ENCODE data around the gene PANK1.
"Not testable (repeated sequence)": the region's sequence is repeated elsewhere in the genome, so short reads cannot be mapped to it uniquely, and the experiment has no call there.

Gene PANK1

DNA sequence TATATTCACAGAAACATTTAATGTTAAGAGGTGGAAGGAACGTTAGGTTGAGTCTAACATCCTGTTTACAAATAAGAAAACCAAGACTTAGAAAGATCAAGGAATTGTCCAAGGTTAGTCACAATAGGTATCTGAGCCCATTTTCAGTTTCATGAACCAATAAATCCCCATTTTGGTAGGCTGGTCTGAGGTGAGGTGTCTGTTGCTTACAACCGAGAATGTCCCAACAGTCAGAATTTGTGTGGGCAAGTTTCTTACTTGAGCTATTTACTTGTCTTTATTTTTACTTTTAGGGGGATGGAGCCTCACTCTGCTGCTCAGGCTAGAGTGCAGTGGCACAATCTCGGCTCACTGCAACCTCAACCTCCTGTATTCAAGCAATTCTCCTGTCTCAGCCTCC is 23.6 kb downstream of the PANK1 start:
- peaks cover 16% of the 10 kb centered on the region for H3K36me3 ChIP-seq (ENCODE audit: control insufficient read depth, insufficient read depth, low read length)
- 100% methylated on average over 2 of the region's 3 CpGs; no CpG with 5 or more reads in 1 of the 2 experiments for WGBS, 2 experiments (ENCODE audit: insufficient coverage in 2 of 2)
- H3K4me1 ChIP-seq (ENCODE audit: control insufficient read depth, insufficient read depth, low read length, poor library complexity, severe bottlenecking): no peaks in the 10 kb centered on the region
- H3K27ac ChIP-seq (ENCODE audit: low read depth, low read length, severe bottlenecking): no peak overlapping the region
- H3K4me3 ChIP-seq (ENCODE audit: extremely low read depth, insufficient read depth, low read length, poor library complexity, severe bottlenecking): no peak overlapping the region
- peaks cover 29% of the 10 kb centered on the region for H3K9me3 ChIP-seq (ENCODE audit: control insufficient read depth, low read length)

DNA sequence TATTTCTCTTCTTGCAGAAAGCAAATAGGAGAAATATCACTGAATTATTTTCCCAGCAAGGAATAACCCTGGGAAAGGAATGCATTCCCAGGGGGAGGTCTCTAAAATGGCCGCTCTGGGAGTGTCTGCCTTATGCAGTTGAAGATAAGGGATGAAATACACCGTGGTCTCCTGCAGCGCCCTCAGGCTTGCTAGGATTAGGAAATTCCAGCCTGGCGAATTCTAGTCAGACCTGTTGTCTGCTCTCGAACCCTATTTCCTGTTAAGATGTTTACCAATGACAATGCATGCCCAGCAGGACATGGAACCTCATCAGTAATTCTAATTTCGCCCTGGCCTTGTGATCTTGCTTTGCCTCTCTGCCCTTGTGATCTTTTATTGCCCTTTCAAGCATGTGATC is 24.7 kb downstream of the PANK1 start:
- 82 to 88% methylated on average over 5 to 6 of the region's 6 CpGs for WGBS, 2 experiments (ENCODE audit: insufficient coverage in 2 of 2)
- not testable (repeated sequence) for H3K4me3 ChIP-seq (ENCODE audit: extremely low read depth, insufficient read depth, low read length, poor library complexity, severe bottlenecking); H3K4me1 ChIP-seq (ENCODE audit: control insufficient read depth, insufficient read depth, low read length, poor library complexity, severe bottlenecking); H3K27ac ChIP-seq (ENCODE audit: low read depth, low read length, severe bottlenecking); H3K36me3 ChIP-seq (ENCODE audit: control insufficient read depth, insufficient read depth, low read length)
- H3K9me3 ChIP-seq (ENCODE audit: control insufficient read depth, low read length): peaks cover 29% of the 10 kb centered on the region

DNA sequence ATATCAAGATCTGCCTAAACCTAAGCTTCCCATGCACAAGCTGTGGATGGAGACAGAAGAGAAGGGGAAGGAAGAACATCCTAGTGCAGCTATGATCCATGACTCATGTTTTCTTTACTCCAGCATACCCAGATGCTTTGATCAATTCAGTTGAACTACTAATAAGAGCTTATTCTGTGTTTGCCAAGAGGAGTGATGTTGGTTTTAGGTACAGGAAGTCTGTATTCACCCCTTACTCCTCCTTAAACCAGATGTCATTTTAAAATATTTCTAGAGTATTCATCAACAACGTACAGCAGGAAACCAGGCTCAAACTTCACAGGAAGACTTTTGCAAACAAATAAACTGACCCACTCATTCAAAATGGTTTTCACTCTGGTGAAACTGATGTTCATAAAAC is 29.2 kb downstream of the PANK1 start:
- H3K9me3 ChIP-seq (ENCODE audit: control insufficient read depth, low read length): peaks cover 19% of the 10 kb centered on the region
- no peak overlapping the region for H3K4me3 ChIP-seq (ENCODE audit: extremely low read depth, insufficient read depth, low read length, poor library complexity, severe bottlenecking)
- no peak overlapping the region for H3K27ac ChIP-seq (ENCODE audit: low read depth, low read length, severe bottlenecking)
- 100% methylated on average over 1 of the region's 1 CpG; no CpG with 5 or more reads in 1 of the 2 experiments for WGBS, 2 experiments (ENCODE audit: insufficient coverage in 2 of 2)
- H3K4me1 ChIP-seq (ENCODE audit: control insufficient read depth, insufficient read depth, low read length, poor library complexity, severe bottlenecking): no peaks in the 10 kb centered on the region
- peaks cover 11% of the 10 kb centered on the region for H3K36me3 ChIP-seq (ENCODE audit: control insufficient read depth, insufficient read depth, low read length)

DNA sequence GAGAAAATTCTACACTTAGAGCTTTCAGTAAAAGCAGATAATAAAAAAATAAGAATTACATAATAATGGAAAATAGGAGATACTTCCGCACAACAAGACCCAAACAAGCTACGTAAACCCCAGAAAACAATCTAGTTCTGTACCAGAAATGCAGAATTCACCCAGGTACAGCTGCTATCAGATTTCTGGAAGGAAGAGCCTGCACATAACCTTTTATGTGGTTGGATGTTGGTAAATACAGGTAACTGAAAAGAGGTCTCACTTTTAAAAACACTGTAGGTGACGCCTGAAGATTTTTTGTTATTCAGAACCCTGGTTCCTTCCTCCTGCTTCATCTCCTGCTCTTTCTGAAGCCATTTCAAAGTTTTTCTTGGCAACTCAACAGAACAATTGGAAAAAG is 29.9 kb downstream of the PANK1 start:
- no peak overlapping the region for H3K27ac ChIP-seq (ENCODE audit: low read depth, low read length, severe bottlenecking)
- no peaks in the 10 kb centered on the region for H3K4me1 ChIP-seq (ENCODE audit: control insufficient read depth, insufficient read depth, low read length, poor library complexity, severe bottlenecking)
- H3K4me3 ChIP-seq (ENCODE audit: extremely low read depth, insufficient read depth, low read length, poor library complexity, severe bottlenecking): no peak overlapping the region
- 100% methylated on average over 1 of the region's 3 CpGs for whole genome bisulfite sequencing, 2 experiments (ENCODE audit: insufficient coverage in 2 of 2)
- peaks cover 14% of the 10 kb centered on the region for H3K9me3 ChIP-seq (ENCODE audit: control insufficient read depth, low read length)
- H3K36me3 ChIP-seq (ENCODE audit: control insufficient read depth, insufficient read depth, low read length): peaks cover 10% of the 10 kb centered on the region

DNA sequence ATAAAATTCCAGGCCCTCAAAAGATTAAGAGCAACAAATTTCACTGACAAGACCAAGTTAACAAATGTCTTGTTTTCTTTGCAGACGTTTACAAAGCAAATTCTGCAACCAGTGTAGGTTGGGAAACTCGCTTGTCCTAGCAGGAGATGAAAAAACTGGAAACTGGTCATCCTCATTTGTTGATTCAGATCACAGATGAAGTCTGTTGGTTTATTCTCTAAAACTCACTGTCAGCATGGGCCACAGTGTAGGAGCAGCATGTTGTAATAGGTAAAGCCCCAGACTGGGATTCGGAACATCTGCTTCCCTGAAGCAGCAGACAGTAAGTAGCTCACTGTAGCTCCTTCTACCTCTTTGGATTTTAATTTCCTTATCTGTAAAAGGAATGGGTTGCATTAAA is 31.5 kb downstream of the PANK1 start:
- no peaks in the 10 kb centered on the region for H3K4me1 ChIP-seq (ENCODE audit: control insufficient read depth, insufficient read depth, low read length, poor library complexity, severe bottlenecking)
- H3K9me3 ChIP-seq (ENCODE audit: control insufficient read depth, low read length): no peaks in the 10 kb centered on the region
- H3K36me3 ChIP-seq (ENCODE audit: control insufficient read depth, insufficient read depth, low read length): peaks cover 25% of the 10 kb centered on the region
- no peak overlapping the region for H3K27ac ChIP-seq (ENCODE audit: low read depth, low read length, severe bottlenecking)
- WGBS, 2 experiments (ENCODE audit: insufficient coverage in 2 of 2): 100% methylated on average over 1 to 2 of the region's 3 CpGs
- H3K4me3 ChIP-seq (ENCODE audit: extremely low read depth, insufficient read depth, low read length, poor library complexity, severe bottlenecking): no peak overlapping the region

DNA sequence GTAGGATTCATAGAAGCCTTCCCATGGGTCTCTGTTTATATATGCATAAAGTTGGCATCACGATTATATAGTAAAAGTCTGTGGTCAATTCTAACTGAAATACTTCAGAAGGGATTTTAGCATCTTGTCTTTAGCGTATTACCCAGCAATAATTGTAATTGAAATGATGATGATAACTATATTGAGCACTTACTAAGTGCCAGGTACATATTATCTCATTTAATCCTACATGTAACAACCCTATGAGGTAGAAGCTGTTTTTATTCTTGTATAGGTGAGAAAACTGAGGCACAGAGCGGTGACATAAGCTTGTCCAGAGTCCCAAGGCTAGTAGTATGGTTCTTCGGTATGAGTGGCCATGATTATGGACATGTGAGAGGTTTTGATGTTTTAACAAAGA is 33.8 kb downstream of the PANK1 start:
- Histone ChIP-seq H3K27ac (ENCODE audit: low read depth, low read length, severe bottlenecking) (no peak overlapping the region), H3K4me3 (ENCODE audit: extremely low read depth, insufficient read depth, low read length, poor library complexity, severe bottlenecking) (no peak overlapping the region), H3K9me3 (ENCODE audit: control insufficient read depth, low read length) (no peaks in the 10 kb centered on the region), H3K4me1 (ENCODE audit: control insufficient read depth, insufficient read depth, low read length, poor library complexity, severe bottlenecking) (no peaks in the 10 kb centered on the region), H3K36me3 (ENCODE audit: control insufficient read depth, insufficient read depth, low read length) (peaks cover 36% of the 10 kb centered on the region)
- 100% methylated on average over 3 of the region's 4 CpGs; no CpG with 5 or more reads in 1 of the 2 experiments for WGBS, 2 experiments (ENCODE audit: insufficient coverage in 2 of 2)

DNA sequence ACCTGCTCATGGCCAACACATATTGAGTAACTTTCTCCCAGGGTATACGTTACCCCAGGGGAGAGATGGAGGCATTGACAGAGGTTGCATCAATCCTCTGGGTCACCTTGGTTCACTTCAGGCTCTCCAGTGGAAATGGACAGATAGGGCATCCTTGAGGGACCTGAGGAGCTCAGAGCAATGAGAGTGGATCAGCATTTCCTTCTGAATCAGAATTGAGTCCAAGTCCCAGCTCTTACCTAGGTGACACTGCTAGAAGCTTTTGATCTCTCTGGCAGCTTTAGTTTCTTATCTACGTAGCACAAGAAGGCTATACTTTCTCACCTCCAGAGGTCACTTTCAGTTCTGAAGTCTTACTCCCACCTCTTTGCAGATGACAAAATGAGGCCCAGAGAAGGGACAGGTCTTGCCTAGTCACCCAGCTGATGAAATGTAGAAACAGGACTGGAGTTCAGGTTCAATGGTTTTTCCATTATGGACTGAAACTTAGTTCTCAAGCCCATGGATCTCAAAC is 35.2 kb downstream of the PANK1 start:
- WGBS, 2 experiments (ENCODE audit: insufficient coverage in 2 of 2): 40 to 83% methylated on average over 1 of the region's 2 CpGs
- H3K9me3 ChIP-seq (ENCODE audit: control insufficient read depth, low read length): no peaks in the 10 kb centered on the region
- H3K4me3 ChIP-seq (ENCODE audit: extremely low read depth, insufficient read depth, low read length, poor library complexity, severe bottlenecking): no peak overlapping the region
- peaks cover 42% of the 10 kb centered on the region for H3K36me3 ChIP-seq (ENCODE audit: control insufficient read depth, insufficient read depth, low read length)
- H3K4me1 ChIP-seq (ENCODE audit: control insufficient read depth, insufficient read depth, low read length, poor library complexity, severe bottlenecking): no peaks in the 10 kb centered on the region
- H3K27ac ChIP-seq (ENCODE audit: low read depth, low read length, severe bottlenecking): no peak overlapping the region

DNA sequence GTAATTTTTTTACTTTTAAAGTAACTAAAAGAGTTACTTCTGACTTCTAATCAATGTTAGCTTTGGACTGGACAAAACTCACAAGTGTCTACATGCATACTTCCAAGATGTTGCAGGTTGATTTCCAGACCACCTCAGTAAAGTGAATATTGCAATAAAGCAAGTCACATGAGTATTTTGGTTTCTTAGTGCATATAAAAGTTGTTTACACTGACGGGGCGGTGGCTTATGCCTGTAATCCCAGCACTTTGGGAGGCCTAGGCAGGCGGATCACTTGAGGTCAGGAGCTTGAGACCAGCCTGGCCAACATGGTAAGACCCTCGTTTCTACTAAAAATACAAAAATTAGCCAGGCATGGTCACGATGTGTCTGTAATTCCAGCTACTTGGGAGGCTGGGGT is 40.8 kb downstream of the PANK1 start:
- Histone ChIP-seq H3K36me3 (ENCODE audit: control insufficient read depth, insufficient read depth, low read length) (peaks cover 49% of the 10 kb centered on the region), H3K27ac (ENCODE audit: low read depth, low read length, severe bottlenecking) (no peak overlapping the region), H3K4me3 (ENCODE audit: extremely low read depth, insufficient read depth, low read length, poor library complexity, severe bottlenecking) (no peak overlapping the region), H3K4me1 (ENCODE audit: control insufficient read depth, insufficient read depth, low read length, poor library complexity, severe bottlenecking) (no peaks in the 10 kb centered on the region), H3K9me3 (ENCODE audit: control insufficient read depth, low read length) (no peaks in the 10 kb centered on the region)
- WGBS, 2 experiments (ENCODE audit: insufficient coverage in 2 of 2): 89 to 100% methylated on average over 2 to 5 of the region's 5 CpGs

DNA sequence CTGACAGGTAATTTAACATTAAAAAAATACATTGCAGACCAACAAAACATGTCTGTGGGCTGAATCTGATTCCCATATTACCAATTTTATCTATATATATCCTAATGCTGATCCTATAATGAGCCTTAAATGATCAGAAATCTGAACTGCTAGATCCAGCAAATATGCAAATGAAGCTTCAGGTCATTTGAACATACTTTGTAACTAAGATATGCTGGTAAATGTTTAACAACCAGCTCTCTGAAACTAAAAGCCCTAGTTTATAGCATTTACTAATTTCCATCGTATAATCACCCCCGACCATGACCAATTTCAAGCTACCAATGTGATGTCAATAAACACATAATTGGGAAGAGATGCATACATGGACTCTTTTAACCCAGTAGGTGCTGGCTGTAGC is 42.1 kb downstream of the PANK1 start:
- Histone ChIP-seq H3K9me3 (ENCODE audit: control insufficient read depth, low read length) (no peaks in the 10 kb centered on the region), H3K36me3 (ENCODE audit: control insufficient read depth, insufficient read depth, low read length) (peaks cover 54% of the 10 kb centered on the region), H3K27ac (ENCODE audit: low read depth, low read length, severe bottlenecking) (no peak overlapping the region), H3K4me3 (ENCODE audit: extremely low read depth, insufficient read depth, low read length, poor library complexity, severe bottlenecking) (no peak overlapping the region), H3K4me1 (ENCODE audit: control insufficient read depth, insufficient read depth, low read length, poor library complexity, severe bottlenecking) (no peaks in the 10 kb centered on the region)
- 86% methylated on average over 1 of the region's 2 CpGs; no CpG with 5 or more reads in 1 of the 2 experiments for WGBS, 2 experiments (ENCODE audit: insufficient coverage in 2 of 2)

DNA sequence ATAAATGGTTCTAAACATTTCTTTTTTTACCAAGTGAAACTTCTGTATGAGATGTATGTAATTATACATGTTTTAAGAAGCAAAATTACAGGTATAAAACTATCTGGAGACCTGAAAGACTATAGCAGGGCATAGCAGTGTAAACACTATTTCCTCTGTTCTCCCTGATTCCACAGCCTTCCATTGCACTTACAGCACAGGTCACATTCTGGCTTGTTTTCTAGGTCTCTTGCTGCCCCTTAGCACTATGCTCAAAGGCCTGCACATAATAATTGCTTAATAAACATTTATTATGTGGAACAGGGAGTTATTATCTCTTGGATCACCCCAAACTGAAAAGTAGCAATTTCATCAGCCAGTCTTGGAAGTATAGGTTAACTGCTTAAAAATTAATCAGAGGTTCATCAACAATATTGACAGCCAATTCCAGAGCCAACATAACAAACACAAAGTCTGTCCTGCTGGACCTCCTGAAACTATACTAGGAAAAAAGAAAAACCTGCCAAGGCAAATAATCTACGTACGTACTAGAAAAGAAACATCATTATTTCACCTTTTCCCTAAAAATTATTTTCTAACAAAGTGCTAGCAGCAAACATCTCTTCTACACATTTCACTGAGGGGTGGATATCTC is 43.2 kb downstream of the PANK1 start:
- no CpG with 5 or more reads among the region's 2 CpGs for WGBS, 2 experiments (ENCODE audit: insufficient coverage in 2 of 2)
- Histone ChIP-seq H3K36me3 (ENCODE audit: control insufficient read depth, insufficient read depth, low read length) (peaks cover 50% of the 10 kb centered on the region), H3K27ac (ENCODE audit: low read depth, low read length, severe bottlenecking) (no peak overlapping the region), H3K9me3 (ENCODE audit: control insufficient read depth, low read length) (no peaks in the 10 kb centered on the region), H3K4me1 (ENCODE audit: control insufficient read depth, insufficient read depth, low read length, poor library complexity, severe bottlenecking) (no peaks in the 10 kb centered on the region), H3K4me3 (ENCODE audit: extremely low read depth, insufficient read depth, low read length, poor library complexity, severe bottlenecking) (no peak overlapping the region)

DNA sequence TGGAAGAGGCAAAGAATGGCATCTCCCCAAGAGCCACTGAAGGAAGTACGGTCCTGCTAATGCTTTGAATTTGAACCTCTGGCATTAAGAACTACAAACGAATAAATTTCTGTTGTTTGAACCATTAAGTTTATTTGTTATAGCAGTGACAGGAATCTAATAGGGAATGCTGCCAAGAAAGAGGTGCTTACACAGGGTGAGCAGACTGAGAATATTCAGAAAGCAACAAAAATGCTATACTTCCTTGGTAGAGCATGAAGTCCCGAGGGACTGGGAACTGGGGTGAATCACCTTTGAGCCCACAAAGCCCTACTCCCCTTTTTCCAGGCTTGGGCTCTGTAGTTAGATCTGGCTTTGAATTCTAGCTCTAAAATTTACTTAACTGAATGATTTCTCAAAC is 45.0 kb downstream of the PANK1 start:
- Histone ChIP-seq H3K27ac (ENCODE audit: low read depth, low read length, severe bottlenecking) (no peak overlapping the region), H3K36me3 (ENCODE audit: control insufficient read depth, insufficient read depth, low read length) (peaks cover 53% of the 10 kb centered on the region)
- 84 to 100% methylated on average over 3 of the region's 3 CpGs for WGBS, 2 experiments (ENCODE audit: insufficient coverage in 2 of 2)

More for the DNA sequence above, 45.0 kb downstream of the PANK1 start:
- Histone ChIP-seq H3K4me3 (ENCODE audit: extremely low read depth, insufficient read depth, low read length, poor library complexity, severe bottlenecking) (no peak overlapping the region), H3K4me1 (ENCODE audit: control insufficient read depth, insufficient read depth, low read length, poor library complexity, severe bottlenecking) (no peaks in the 10 kb centered on the region), H3K9me3 (ENCODE audit: control insufficient read depth, low read length) (no peaks in the 10 kb centered on the region)
